Tibial artery (tissue), 4 donors: ENCODE data around the gene BEAN1.

Source experiments
- DNase-seq, 2 donors: peaks; one replicate each; pipeline ENCODE4 v3.0.0-alpha.2; 2019
- H3K27ac ChIP-seq, 2 donors: fragments of 200-600 bp; sonication (generic) in 1 of 2; 1 replicate in 1 of 2; 2 replicates in 1 of 2; pipeline ENCODE4 v1.5.1; 2018 to 2019; ENCODE audit warnings: mild to moderate bottlenecking in 1 of 2
- H3K27me3 ChIP-seq, 2 donors: fragments of 200-600 bp; sonication (generic) in 1 of 2; one replicate each; pipeline versions ENCODE4 v1.5.1 to v1.6.0; 2016 to 2019
- H3K36me3 ChIP-seq, 3 donors: fragments of 200-600 bp; sonication (generic) in 2 of 3; one replicate each; pipeline ENCODE4 v1.5.1; 2016 to 2019; ENCODE audit warnings: mild to moderate bottlenecking in 2 of 3
- H3K4me1 ChIP-seq, 4 donors: fragments of 200-600 bp; sonication (generic) in 2 of 4; 1 replicate in 3 of 4; 2 replicates in 1 of 4; pipeline ENCODE4 v1.5.1; 2016 to 2019
- H3K4me3 ChIP-seq, 2 donors: fragments of 200-600 bp; sonication (generic) in 1 of 2; 1 replicate in 1 of 2; 2 replicates in 1 of 2; pipeline ENCODE4 v1.5.1; 2018 to 2019; ENCODE audit warnings: mild to moderate bottlenecking in 2 of 2
- H3K9me3 ChIP-seq, 3 donors: fragments of 200-600 bp; sonication (generic) in 1 of 3; one replicate each; pipeline ENCODE4 v1.5.1; 2016 to 2019
- CTCF ChIP-seq, 2 experiments: fragments of 200-600 bp in 1 of 2; fragments of 450-650 bp in 1 of 2; IDR thresholded peaks; one replicate each; pipeline ENCODE4 v1.5.1; 2017 to 2019; ENCODE audit warnings: antibody characterized with exemption in 2 of 2, mild to moderate bottlenecking in 1 of 2, moderate library complexity in 1 of 2
- intact Hi-C: fragments of 100-400 bp; cut with DNase I; formaldehyde crosslinking; loops from one replicate; pipeline ENCODE4 v1.15.0; 2023; ENCODE audit warnings: low total_unique reads

The BEAN1 gene

GRCh38 chr16:66435896-66436295 lies 8.8 kb downstream of the BEAN1 start:
- H3K4me3 ChIP-seq: no peak overlapping the region
- H3K27ac ChIP-seq: no peak overlapping the region
- H3K9me3 ChIP-seq: no peaks in the 10 kb centered on the region
- no peaks in the 10 kb centered on the region for H3K36me3 ChIP-seq
- intact Hi-C loops: no loop called here
- no peak for TF ChIP-seq CTCF (IDR thresholded peaks at IDR 0.05)
- no peak for DNase-seq
- H3K4me1 ChIP-seq: no peaks in the 10 kb centered on the region
- peaks cover 0 to 13% of the 10 kb centered on the region in 2 donors for H3K27me3 ChIP-seq

- no peaks in the 10 kb centered on the region for H3K4me1 ChIP-seq
- H3K4me3 ChIP-seq: no peak overlapping the region
- H3K36me3 ChIP-seq: no peaks in the 10 kb centered on the region
- no peak overlapping the region for H3K27ac ChIP-seq
- DNase-seq: no peak
- intact Hi-C loops: no loop called here
- no peak for TF ChIP-seq CTCF (IDR thresholded peaks at IDR 0.05)
- peaks cover 0 to 18% of the 10 kb centered on the region in 2 donors for H3K27me3 ChIP-seq
- no peaks in the 10 kb centered on the region for H3K9me3 ChIP-seq
Measured at GRCh38 chr16:66437391-66437945, 10.4 kb downstream of the BEAN1 start.

DNA sequence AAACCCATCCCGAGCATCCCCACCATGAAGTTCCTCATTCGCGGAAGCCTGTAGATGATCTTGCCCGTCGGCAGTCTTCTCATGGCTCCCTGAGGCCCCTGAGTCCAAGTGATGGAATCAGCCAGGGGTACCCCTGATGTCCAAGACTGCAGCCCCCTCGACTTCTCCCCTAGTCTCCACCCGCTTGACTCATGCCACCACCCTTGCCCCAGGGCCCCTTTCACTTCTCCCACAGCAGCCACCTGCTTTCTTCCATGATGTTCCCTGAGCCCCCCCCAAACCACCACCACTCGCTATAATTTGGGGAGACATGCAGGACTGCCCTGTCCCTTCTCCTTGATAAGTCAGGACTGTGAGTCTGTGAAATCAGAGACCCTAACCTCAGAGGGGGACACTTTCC lies 11.4 kb downstream of the BEAN1 start:
- no peaks in the 10 kb centered on the region for H3K36me3 ChIP-seq
- peaks cover 0 to 18% of the 10 kb centered on the region in 2 donors for H3K27me3 ChIP-seq
- no peak overlapping the region for H3K27ac ChIP-seq
- H3K4me3 ChIP-seq: no peak overlapping the region
- TF ChIP-seq CTCF (IDR thresholded peaks at IDR 0.05): no peak
- intact Hi-C loops: no loop called here
- no peaks in the 10 kb centered on the region for H3K4me1 ChIP-seq
- H3K9me3 ChIP-seq: no peaks in the 10 kb centered on the region
- no peak for DNase-seq

- intact Hi-C loops: no loop called here
- TF ChIP-seq CTCF (IDR thresholded peaks at IDR 0.05): no peak
- H3K36me3 ChIP-seq: no peaks in the 10 kb centered on the region
- H3K4me3 ChIP-seq: no peak overlapping the region
- H3K27me3 ChIP-seq: peaks cover 0 to 14% of the 10 kb centered on the region in 2 donors
- DNase-seq: no peak
- H3K9me3 ChIP-seq: no peaks in the 10 kb centered on the region
- H3K27ac ChIP-seq: no peak overlapping the region
- H3K4me1 ChIP-seq: no peaks in the 10 kb centered on the region
Measured at GRCh38 chr16:66439051-66439730, 12.1 kb downstream of the BEAN1 start.

DNA sequence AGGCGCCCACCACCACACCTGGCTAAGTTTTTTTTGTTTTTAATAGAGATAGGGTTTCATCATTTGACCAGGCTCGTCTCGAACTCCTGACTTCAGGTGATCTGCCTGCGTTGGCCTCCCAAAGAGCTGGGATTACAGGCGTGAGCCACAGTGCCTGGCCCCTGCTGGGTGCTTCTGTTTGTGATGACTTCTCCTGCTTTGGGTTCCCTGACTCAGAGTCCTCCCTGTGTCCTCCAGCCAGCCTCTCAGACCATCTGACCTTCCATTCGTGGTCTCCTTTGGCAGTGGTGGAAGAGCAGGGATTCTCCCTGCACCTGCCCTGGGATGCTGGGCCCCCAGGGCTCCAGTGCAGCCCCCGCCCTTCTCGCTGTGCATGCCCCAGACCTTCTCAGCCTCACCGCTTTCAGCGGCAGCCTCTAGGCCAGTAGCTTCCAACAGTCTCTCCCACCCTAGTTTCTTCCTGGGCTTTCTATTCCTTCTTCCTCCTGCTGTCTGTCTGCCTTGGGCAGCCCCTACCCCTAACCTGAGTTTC lies 13.2 kb downstream of the BEAN1 start:
- intact Hi-C loops: no loop called here
- no peak for TF ChIP-seq CTCF (IDR thresholded peaks at IDR 0.05)
- Histone ChIP-seq H3K4me1 (no peaks in the 10 kb centered on the region), H3K27ac (no peak overlapping the region), H3K4me3 (no peak overlapping the region), H3K36me3 (no peaks in the 10 kb centered on the region), H3K9me3 (no peaks in the 10 kb centered on the region), H3K27me3 (peaks cover 0 to 8% of the 10 kb centered on the region in 2 donors)
- DNase-seq: no peak
